Ovary (tissue), 3 donors: ENCODE data around the gene POMGNT1.

Experiments used
- EP300 ChIP-seq: sonication (generic); formaldehyde crosslinking; IDR thresholded peaks from one replicate; pipeline ENCODE4 v1.6.1; 2017; ENCODE audit warnings: antibody characterized with exemption
- POLR2A ChIP-seq: fragments of 450-650 bp; IDR thresholded peaks from one replicate; pipeline ENCODE4 v1.6.1; 2017; ENCODE audit warnings: antibody characterized with exemption, mild to moderate bottlenecking, moderate library complexity
- TF ChIP-seq, protein P1 (sequence below), 3 donors: fragments of 450-650 bp in 2 of 3; fragments of 200-600 bp in 1 of 3; IDR thresholded peaks; one replicate each; pipeline versions ENCODE4 v1.5.1 to v1.8.0; 2016 to 2022; ENCODE audit warnings: antibody characterized with exemption in 3 of 3, mild to moderate bottlenecking in 1 of 3
- donor health status: DM: no; HTN: no; CAD: no.

DNA sequence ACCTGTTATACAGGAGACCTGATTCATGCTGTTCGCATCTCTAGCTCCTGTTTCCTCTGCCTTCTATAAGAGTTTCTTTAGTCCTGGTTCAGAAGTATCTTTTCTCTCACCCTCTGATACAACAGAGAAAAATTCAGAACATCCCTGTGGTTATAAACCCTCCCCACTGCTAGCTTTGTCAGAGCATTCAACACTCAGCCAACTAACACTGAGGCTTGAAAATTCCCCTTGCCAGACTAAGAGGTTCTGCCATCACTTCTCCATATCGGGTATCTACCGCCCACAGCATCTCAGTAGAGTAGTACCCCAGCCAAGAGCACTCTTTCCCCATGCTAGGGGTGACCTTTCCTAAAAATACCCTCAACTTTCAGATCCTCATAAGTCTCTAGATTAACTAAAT lies 46.2 kb downstream of the POMGNT1 start:
- TF ChIP-seq, protein P1, sequence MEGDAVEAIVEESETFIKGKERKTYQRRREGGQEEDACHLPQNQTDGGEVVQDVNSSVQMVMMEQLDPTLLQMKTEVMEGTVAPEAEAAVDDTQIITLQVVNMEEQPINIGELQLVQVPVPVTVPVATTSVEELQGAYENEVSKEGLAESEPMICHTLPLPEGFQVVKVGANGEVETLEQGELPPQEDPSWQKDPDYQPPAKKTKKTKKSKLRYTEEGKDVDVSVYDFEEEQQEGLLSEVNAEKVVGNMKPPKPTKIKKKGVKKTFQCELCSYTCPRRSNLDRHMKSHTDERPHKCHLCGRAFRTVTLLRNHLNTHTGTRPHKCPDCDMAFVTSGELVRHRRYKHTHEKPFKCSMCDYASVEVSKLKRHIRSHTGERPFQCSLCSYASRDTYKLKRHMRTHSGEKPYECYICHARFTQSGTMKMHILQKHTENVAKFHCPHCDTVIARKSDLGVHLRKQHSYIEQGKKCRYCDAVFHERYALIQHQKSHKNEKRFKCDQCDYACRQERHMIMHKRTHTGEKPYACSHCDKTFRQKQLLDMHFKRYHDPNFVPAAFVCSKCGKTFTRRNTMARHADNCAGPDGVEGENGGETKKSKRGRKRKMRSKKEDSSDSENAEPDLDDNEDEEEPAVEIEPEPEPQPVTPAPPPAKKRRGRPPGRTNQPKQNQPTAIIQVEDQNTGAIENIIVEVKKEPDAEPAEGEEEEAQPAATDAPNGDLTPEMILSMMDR (IDR thresholded peaks at IDR 0.05) = no peak
- no peak for TF ChIP-seq POLR2A
- TF ChIP-seq EP300 = no peak
